MM.1S (cell line): Measurements from ENCODE around the gene FDX1.

ENCODE experiments used
- EZH2 ChIP-seq: fragments of 300-600 bp; sonication (generic); optimal IDR thresholded peaks from 2 replicates; pipeline ENCODE3; 2017; ENCODE audit warnings: low read depth, mild to moderate bottlenecking, antibody characterized with exemption, low read length, mixed read lengths
- EZH2phosphoT487 ChIP-seq: fragments of 300-600 bp; sonication (generic); IDR thresholded peaks from 2 replicates; pipeline ENCODE4 v1.6.1; 2018; ENCODE audit warnings: antibody characterized with exemption, low read length
- TF ChIP-seq, protein P1 (sequence below): fragments of 300-600 bp; sonication (generic); IDR thresholded peaks from 2 replicates; pipeline ENCODE4 v1.5.1; 2016; ENCODE audit warnings: antibody characterized with exemption, low read length, mixed read lengths

DNA sequence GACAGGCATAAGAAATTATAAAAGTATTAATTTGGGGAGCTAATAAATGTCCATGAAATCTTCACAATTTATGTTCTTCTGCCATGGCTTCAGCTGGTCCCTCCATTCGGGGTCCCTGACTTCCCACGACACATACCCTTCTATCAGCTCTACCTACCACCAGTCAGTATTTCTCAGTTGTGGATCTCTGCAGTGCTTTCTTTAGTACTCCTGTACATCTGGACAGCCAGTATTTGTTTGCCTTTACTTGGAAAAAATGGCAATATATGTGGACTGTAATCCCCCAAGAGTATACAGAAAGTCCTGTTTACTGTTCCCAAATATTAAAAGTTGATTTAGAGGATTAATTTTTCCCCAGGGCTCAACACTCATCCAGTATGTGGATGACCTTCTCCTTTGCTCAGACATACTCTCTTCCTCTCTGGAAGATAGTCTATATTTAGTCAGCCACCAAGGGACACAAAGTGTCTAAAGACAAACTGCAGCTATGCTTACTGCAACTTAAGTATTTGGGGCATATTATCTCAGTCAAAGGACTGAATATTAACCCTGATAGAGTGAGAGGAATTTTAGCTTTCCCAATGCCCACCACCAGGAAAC, 7.3 kb upstream of the FDX1 start:
- TF ChIP-seq, protein P1, sequence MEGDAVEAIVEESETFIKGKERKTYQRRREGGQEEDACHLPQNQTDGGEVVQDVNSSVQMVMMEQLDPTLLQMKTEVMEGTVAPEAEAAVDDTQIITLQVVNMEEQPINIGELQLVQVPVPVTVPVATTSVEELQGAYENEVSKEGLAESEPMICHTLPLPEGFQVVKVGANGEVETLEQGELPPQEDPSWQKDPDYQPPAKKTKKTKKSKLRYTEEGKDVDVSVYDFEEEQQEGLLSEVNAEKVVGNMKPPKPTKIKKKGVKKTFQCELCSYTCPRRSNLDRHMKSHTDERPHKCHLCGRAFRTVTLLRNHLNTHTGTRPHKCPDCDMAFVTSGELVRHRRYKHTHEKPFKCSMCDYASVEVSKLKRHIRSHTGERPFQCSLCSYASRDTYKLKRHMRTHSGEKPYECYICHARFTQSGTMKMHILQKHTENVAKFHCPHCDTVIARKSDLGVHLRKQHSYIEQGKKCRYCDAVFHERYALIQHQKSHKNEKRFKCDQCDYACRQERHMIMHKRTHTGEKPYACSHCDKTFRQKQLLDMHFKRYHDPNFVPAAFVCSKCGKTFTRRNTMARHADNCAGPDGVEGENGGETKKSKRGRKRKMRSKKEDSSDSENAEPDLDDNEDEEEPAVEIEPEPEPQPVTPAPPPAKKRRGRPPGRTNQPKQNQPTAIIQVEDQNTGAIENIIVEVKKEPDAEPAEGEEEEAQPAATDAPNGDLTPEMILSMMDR, result no peak
- TF ChIP-seq EZH2, result no peak
- TF ChIP-seq EZH2phosphoT487, result no peak
